ENCODE data around the gene KIR3DL2.
"Not testable (repeated sequence)": the region's sequence is repeated elsewhere in the genome, so short reads cannot be mapped to it uniquely, and the experiment has no call there.

DNA sequence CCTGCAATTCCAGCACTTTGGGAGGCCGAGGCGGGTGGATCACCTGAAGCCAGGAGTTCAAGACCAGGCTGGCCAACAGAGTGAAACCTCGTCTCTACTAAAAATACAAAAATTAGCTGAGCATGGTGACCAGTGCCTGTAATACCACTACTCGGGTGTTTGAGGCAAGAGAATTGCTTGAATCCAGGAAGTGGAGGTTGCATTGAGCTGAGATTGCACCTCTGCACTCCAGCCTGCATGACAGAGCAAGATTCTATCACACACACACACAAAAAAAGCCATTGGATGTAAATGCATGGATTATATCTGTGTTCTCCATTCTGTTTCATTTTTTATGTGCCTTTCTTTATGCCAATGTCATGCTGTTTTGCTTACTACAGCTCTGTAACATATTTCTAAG is 25.8 kb upstream of the KIR3DL2 start:
- not testable (repeated sequence) for TF ChIP-seq CTCF, POLR2A (IDR thresholded peaks at IDR 0.05)

Data from uterus (tissue), 2 donors.